Vagina (tissue), 2 donors: ENCODE measurements around the gene GCH1.

Experiments used
- POLR2A ChIP-seq, 2 donors: fragments of 450-650 bp; IDR thresholded peaks; one replicate each; pipeline ENCODE4 v1.6.1; 2017; ENCODE audit warnings: antibody characterized with exemption in 2 of 2, mild to moderate bottlenecking in 2 of 2, moderate library complexity in 2 of 2
- TF ChIP-seq, protein P1 (sequence below), 3 experiments: fragments of 450-650 bp in 2 of 3; fragments of 200-600 bp in 1 of 3; sonication (generic) in 1 of 3; IDR thresholded peaks; one replicate each; pipeline ENCODE4 v1.5.1; 2017 to 2019; ENCODE audit warnings: antibody characterized with exemption in 3 of 3, mild to moderate bottlenecking in 2 of 3, moderate library complexity in 2 of 3

DNA sequence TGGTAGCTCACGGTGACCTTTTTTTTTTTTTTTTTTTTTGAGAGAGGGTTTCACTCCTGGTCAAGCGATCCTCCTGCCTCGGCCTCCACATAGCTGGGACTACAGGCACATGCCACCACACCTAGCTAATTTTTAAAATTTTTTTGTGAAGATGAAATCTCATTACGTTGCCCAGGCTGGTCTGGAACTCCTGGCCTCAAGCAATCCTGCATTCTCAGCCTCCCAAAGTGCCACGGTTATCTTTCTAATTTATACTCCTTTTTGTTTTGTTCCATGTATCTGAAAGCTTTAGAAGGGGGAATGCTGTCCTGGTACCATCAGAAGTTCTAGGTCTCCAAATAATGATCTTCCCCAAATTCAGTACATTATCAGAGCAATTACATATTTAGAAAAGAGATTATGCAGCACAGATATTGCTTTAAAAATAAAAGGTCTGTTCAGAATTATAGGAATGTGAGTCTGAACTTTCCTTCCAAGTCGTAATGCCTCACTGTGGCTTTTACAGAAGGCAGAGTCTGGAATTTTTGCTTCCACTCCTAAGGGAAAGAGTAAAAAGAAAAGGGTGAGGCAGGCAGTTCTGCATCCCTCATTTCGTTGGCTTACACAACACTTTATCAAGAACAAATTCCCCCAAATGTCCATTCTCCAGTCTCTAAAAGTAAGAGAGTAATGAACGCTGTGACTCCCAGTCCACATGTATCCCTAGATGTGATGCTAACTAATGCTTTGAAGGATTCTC lies 73.0 kb downstream of the GCH1 start:
- TF ChIP-seq POLR2A (IDR thresholded peaks at IDR 0.05): no peak
- TF ChIP-seq, protein P1, sequence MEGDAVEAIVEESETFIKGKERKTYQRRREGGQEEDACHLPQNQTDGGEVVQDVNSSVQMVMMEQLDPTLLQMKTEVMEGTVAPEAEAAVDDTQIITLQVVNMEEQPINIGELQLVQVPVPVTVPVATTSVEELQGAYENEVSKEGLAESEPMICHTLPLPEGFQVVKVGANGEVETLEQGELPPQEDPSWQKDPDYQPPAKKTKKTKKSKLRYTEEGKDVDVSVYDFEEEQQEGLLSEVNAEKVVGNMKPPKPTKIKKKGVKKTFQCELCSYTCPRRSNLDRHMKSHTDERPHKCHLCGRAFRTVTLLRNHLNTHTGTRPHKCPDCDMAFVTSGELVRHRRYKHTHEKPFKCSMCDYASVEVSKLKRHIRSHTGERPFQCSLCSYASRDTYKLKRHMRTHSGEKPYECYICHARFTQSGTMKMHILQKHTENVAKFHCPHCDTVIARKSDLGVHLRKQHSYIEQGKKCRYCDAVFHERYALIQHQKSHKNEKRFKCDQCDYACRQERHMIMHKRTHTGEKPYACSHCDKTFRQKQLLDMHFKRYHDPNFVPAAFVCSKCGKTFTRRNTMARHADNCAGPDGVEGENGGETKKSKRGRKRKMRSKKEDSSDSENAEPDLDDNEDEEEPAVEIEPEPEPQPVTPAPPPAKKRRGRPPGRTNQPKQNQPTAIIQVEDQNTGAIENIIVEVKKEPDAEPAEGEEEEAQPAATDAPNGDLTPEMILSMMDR (IDR thresholded peaks at IDR 0.05): no peak
